Measurements from ENCODE around the gene GOLGA6L7.
"Not testable (repeated sequence)": the region's sequence is repeated elsewhere in the genome, so short reads cannot be mapped to it uniquely, and the experiment has no call there.

The GOLGA6L7 gene

GRCh38 chr15:28843520-28843919 is 4.9 kb downstream of the GOLGA6L7 start:
- DNase-seq: not testable (repeated sequence)

- not testable (repeated sequence) for DNase-seq
Observed at GRCh38 chr15:28842210-28842609, 6.2 kb downstream of the GOLGA6L7 start.

GRCh38 chr15:28840285-28840684 is 8.2 kb downstream of the GOLGA6L7 start:
- DNase-seq: not testable (repeated sequence)

- DNase-seq: not testable (repeated sequence)
Observed at GRCh38 chr15:28834957-28835585, 13.4 kb downstream of the GOLGA6L7 start.

GRCh38 chr15:28831897-28832587 is 16.4 kb downstream of the GOLGA6L7 start:
- peak; percentile 65 for DNase-seq

GRCh38 chr15:28821420-28821819 is 27.0 kb downstream of the GOLGA6L7 start:
- not testable (repeated sequence) for DNase-seq

- DNase-seq: not testable (repeated sequence)
Observed at GRCh38 chr15:28819930-28820295, 28.5 kb downstream of the GOLGA6L7 start.

- DNase-seq: not testable (repeated sequence)
Observed at GRCh38 chr15:28819019-28819929, 29.2 kb downstream of the GOLGA6L7 start.

GRCh38 chr15:28818168-28818567 is 30.3 kb downstream of the GOLGA6L7 start:
- DNase-seq: not testable (repeated sequence)

- not testable (repeated sequence) for DNase-seq
Observed at GRCh38 chr15:28814059-28814458, 34.4 kb downstream of the GOLGA6L7 start.

GRCh38 chr15:28813392-28813791 is 35.1 kb downstream of the GOLGA6L7 start:
- not testable (repeated sequence) for DNase-seq

GRCh38 chr15:28811852-28812550 is 36.4 kb downstream of the GOLGA6L7 start:
- not testable (repeated sequence) for DNase-seq

GRCh38 chr15:28810444-28810843 is 38.0 kb downstream of the GOLGA6L7 start:
- DNase-seq: not testable (repeated sequence)

- DNase-seq: not testable (repeated sequence)
Observed at GRCh38 chr15:28808136-28808535, 40.3 kb downstream of the GOLGA6L7 start.

- not testable (repeated sequence) for DNase-seq
Observed at GRCh38 chr15:28800366-28800765, 48.1 kb downstream of the GOLGA6L7 start.

GRCh38 chr15:28798234-28798633 is 50.2 kb downstream of the GOLGA6L7 start:
- DNase-seq: not testable (repeated sequence)

- DNase-seq: peak; percentile 4
Observed at GRCh38 chr15:28794231-28794630, 54.2 kb downstream of the GOLGA6L7 start.

Data from CD4-positive, alpha-beta T cell treated with Interleukin-12 subunit alpha and Interleukin-12 subunit beta, for 1 hour (primary cell).